Kidney (tissue), 14 donors: Measurements from ENCODE around the gene METTL26. TPM values are rescaled to one million over a fixed set of nuclear protein-coding genes. Genes with fewer than 3 reads are reported as not detected.
A peak's percentile ranks its signal among the peaks of the same experiment; 100 is the strongest.

ENCODE experiments used
- DNase-seq, 5 donors: peaks; one replicate each; pipeline ENCODE4 v3.0.0-alpha.2; 2013 to 2020
- FAIRE-seq: peaks from 2 replicates; lab custom pipeline; 2012; peaks lifted over from hg19 to GRCh38; lab: Jason Lieb, UNC
- H3K27ac ChIP-seq, 2 donors: one replicate each; pipeline ENCODE4 v1.7.0; 2013; ENCODE audit warnings: low read depth in 2 of 2, low read length in 2 of 2, inconsistent platforms in 1 of 2
- H3K27me3 ChIP-seq: one replicate; pipeline ENCODE4 v1.7.1; 2013; ENCODE audit warnings: low read length, inconsistent platforms; ENCODE audit not compliant: control insufficient read depth, insufficient read depth
- H3K36me3 ChIP-seq, 3 donors: one replicate each; pipeline versions ENCODE4 v1.7.0 to v1.7.1; 2013; ENCODE audit warnings: low read length in 3 of 3, control low read depth in 1 of 3, inconsistent platforms in 1 of 3; ENCODE audit not compliant: insufficient read depth in 3 of 3, control insufficient read depth in 2 of 3
- H3K4me1 ChIP-seq, 3 donors: one replicate each; pipeline versions ENCODE4 v1.7.0 to v1.7.1; 2013; ENCODE audit warnings: low read length in 3 of 3, inconsistent platforms in 1 of 3, low read depth in 1 of 3; ENCODE audit not compliant: control insufficient read depth in 2 of 3, insufficient read depth in 2 of 3
- H3K4me3 ChIP-seq, 3 donors: one replicate each; pipeline versions ENCODE4 v1.7.0 to v1.8.1; 2013; ENCODE audit warnings: low read length in 3 of 3, control low read depth in 1 of 3, inconsistent platforms in 1 of 3
- H3K9ac ChIP-seq, 3 donors: one replicate each; pipeline versions ENCODE4 v1.7.0 to v1.7.1; 2013; ENCODE audit warnings: low read length in 3 of 3, control low read depth in 1 of 3, inconsistent platforms in 1 of 3
- H3K9me3 ChIP-seq, 3 donors: one replicate each; pipeline versions ENCODE4 v1.7.0 to v1.7.1; 2013; ENCODE audit warnings: low read length in 3 of 3, control low read depth in 1 of 3, inconsistent platforms in 1 of 3; ENCODE audit not compliant: control insufficient read depth in 2 of 3, insufficient read depth in 1 of 3
- intact Hi-C: fragments of 100-400 bp; cut with DNase I; formaldehyde crosslinking; loops from one replicate; pipeline ENCODE4 v1.11.1; 2022
- polyA plus RNA-seq: library from polyadenylated mRNA; stranded (reverse); fragments of 350-450 nt; fragmentation: Illumina TruSeq; extraction: RNeasy Lipid Tissue Mini Kit (QIAGEN cat#74804); gene quantifications from one replicate; pipeline ENCODE4 v1.2.3, GENCODE V29; 2014; ENCODE audit warnings: low read depth, low replicate concordance; ENCODE audit not compliant: insufficient read depth
- total RNA-seq: library from RNA; stranded (reverse); fragmentation: NEBNext Ultra II Directional; extraction: Animal tissue kit (Norgen Biotek cat#: 25700); gene quantifications from one replicate; pipeline ENCODE4 v1.2.1, GENCODE V29; 2021
- TF ChIP-seq, protein P1 (sequence below): IDR thresholded peaks from 3 replicates; pipeline ENCODE4 v1.5.1; 2012; ENCODE audit warnings: mild to moderate bottlenecking, moderate library complexity, borderline replicate concordance; ENCODE audit not compliant: insufficient read depth; ENCODE audit errors: extremely low read depth
- donor health status: control.
- donor health status: control.
- donor health status: control.
- donor health status: control.
- donor health status: control.
- donor health status: DM: yes; HTN: yes; CAD: no.
- donor health status: Normal renal cell carcinoma (clear cell type).

The METTL26 gene
- total and polyA plus RNA-seq, 2 donors from 2014 or later = 44.2 to 183 TPM

DNA sequence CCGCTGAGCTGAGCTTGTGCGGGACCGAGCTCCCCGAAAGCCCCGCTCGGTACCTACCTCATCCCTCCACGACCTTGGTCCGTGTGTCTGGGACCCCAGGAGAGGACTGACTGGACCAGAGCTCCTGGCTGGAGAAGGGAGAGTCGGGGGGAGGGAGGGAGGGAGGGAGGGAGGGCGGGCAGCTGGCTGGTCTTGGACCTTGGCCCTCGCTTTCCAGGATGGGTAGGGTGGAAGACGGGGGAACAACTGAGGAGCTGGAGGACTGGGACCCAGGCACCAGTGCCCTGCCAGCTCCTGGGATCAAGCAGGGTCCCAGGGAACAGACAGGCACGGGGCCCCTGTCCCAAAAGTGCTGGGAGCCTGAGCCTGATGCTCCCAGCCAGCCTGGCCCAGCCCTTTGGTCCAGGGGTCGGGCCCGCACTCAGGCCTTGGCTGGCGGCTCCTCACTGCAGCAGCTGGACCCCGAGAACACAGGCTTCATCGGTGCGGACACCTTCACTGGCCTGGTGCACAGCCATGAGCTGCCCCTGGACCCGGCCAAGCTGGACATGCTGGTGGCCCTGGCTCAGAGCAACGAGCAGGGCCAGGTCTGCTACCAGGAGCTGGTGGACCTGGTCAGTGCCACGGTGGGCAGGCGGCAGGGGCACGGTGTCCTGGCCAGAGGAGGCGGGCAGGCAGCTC is 39.9 kb upstream of the METTL26 start:
- intact Hi-C loops = no loop called here
- FAIRE-seq = no peak
- no peak overlapping the region for H3K4me3 ChIP-seq
- H3K27me3 ChIP-seq = no peaks in the 10 kb centered on the region
- no peak for DNase-seq
- no peak overlapping the region for H3K27ac ChIP-seq
- H3K36me3 ChIP-seq = peaks cover 0 to 10% (median under 1%) of the 10 kb centered on the region in 3 donors
- H3K4me1 ChIP-seq = peaks cover 0 to 13% (median under 1%) of the 10 kb centered on the region in 3 donors
- no peak overlapping the region for H3K9ac ChIP-seq
- TF ChIP-seq, protein P1, sequence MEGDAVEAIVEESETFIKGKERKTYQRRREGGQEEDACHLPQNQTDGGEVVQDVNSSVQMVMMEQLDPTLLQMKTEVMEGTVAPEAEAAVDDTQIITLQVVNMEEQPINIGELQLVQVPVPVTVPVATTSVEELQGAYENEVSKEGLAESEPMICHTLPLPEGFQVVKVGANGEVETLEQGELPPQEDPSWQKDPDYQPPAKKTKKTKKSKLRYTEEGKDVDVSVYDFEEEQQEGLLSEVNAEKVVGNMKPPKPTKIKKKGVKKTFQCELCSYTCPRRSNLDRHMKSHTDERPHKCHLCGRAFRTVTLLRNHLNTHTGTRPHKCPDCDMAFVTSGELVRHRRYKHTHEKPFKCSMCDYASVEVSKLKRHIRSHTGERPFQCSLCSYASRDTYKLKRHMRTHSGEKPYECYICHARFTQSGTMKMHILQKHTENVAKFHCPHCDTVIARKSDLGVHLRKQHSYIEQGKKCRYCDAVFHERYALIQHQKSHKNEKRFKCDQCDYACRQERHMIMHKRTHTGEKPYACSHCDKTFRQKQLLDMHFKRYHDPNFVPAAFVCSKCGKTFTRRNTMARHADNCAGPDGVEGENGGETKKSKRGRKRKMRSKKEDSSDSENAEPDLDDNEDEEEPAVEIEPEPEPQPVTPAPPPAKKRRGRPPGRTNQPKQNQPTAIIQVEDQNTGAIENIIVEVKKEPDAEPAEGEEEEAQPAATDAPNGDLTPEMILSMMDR = no peak
- no peaks in the 10 kb centered on the region for H3K9me3 ChIP-seq

DNA sequence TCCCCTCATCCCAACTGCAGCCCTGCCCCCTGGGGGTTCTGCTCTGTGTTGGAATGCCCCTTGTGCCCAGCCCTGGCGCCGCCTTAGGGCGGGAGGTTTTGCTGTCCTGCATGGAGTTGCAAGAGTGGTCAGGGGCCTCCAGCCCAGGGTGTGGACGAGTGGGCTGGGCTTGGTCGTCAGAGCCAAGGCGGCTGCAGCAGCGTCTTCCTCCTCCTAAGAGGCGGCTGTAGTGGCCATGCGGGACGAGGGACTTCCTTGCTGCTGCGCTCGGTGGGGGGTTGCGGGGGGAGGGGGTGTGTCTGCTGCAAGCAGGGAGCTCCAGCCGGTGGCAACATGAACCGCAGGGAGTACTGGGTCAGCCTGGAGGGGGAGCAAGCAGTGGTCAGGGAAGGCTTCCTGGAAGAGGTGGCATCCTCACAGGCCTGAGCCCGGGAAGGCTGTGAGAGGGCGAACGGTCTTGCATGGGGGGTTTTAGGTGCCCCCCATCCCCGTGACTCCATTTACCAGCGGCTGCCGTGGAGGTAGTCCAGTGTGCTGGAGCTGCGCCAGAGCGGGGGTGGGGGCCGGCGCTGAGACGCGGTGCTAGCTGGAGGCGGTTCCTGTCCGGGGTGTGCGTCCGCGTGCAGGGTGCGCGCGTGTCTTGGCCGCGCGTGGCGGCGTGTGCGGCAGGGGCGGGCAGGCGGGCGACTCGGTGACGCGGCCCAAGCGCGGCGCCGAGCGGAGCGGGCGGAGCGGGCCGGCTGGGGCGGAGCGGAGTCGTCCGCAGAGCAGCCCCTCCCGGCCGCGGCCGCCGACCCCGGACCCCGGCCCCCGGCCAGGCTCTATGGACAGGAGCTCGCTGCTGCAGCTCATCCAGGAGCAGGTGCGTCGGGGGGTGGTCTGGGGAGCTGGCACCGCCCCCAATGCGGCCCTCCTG is 39.1 kb upstream of the METTL26 start, which contains the start of gene RHBDL1:
TSS of gene RHBDL1 (plus strand) at position 704 of the 916 bp plus-strand sequence. CDS start at position 824, 120 bp downstream.
- FAIRE-seq (no peak), DNase-seq (peak in 4 of 5 donors; percentile 42 to 77 (median 58))
- Histone ChIP-seq H3K4me3 (peak within 1 kb of the TSS in 1 of 3 donors; percentile 32), H3K9ac (no peak within 1 kb of the TSS), H3K27me3 (no peaks in the 10 kb centered on the region), H3K9me3 (no peaks in the 10 kb centered on the region), H3K36me3 (peaks cover 0 to 10% (median 9%) of the 10 kb centered on the region in 3 donors), H3K27ac (no peak within 1 kb of the TSS), H3K4me1 (peaks cover 0 to 10% (median 0%) of the 10 kb centered on the region in 3 donors)
- TF ChIP-seq, protein P1 = no peak
- intact Hi-C loops = no loop called here

DNA sequence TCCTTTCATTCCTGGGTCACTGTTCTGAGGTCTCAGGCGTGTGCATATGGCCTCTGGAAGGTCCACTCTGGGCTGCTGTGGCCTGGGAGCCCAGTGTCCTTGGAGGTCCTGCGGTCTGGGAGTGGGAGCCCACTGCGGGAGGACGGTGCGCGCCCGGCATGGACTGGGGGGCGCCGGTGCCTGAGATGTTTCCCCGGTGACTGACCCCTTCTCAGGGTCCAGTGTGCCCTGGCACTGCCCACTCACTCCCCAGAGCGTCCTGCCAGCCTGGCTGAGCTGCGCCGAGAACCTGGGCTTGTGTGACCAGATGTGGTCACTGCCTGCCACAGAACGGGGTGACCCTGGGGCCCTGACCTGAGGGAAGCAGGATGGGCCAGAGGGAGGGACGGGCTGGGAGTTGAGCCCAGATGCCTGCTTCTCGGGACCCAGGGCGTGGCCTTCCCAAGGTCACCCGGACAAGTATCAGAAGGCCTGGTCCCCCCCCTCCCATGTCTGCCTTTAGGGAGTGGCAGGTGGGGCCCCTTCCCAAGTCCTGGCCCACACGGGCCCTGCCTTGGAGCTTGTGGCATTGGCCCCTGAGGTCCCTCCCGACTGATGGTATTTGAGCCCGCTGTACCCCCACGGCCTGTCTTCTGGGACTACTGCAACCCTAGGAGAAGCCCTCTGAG is 38.2 kb upstream of the METTL26 start:
- no peak for DNase-seq
- FAIRE-seq = no peak
- no peaks in the 10 kb centered on the region for H3K9me3 ChIP-seq
- no peaks in the 10 kb centered on the region for H3K27me3 ChIP-seq
- TF ChIP-seq, protein P1 = no peak
- no peak overlapping the region for H3K4me3 ChIP-seq
- intact Hi-C loops = no loop called here
- H3K36me3 ChIP-seq = peaks cover 0 to 12% (median 10%) of the 10 kb centered on the region in 3 donors
- peaks cover 0 to 9% (median 0%) of the 10 kb centered on the region in 3 donors for H3K4me1 ChIP-seq
- no peak overlapping the region for H3K9ac ChIP-seq
- H3K27ac ChIP-seq = no peak overlapping the region
